MM.1S (cell line): ENCODE data around the gene ASTN1.

Experiments used
- DNase-seq: peaks from one replicate; pipeline ENCODE4 v3.0.0-alpha.2; 2015
- H2AFZ ChIP-seq: fragments of 300-600 bp; sonication (generic); 2 replicates; pipeline ENCODE4 v1.6.0; 2016; ENCODE audit warnings: antibody characterized with exemption, low read length
- H3F3A ChIP-seq: fragments of 300-600 bp; sonication (generic); 2 replicates; pipeline ENCODE4 v1.6.1; 2016; ENCODE audit warnings: mild to moderate bottlenecking, antibody characterized with exemption, low read length, moderate library complexity, mixed read lengths; ENCODE audit not compliant: insufficient read depth
- H3K27ac ChIP-seq: fragments of 300-600 bp; sonication (generic); 2 replicates; pipeline ENCODE4 v1.5.1; 2016; ENCODE audit warnings: mild to moderate bottlenecking, low read length
- H3K27me3 ChIP-seq: fragments of 300-600 bp; sonication (generic); replicated peaks from 2 replicates; pipeline ENCODE4 v1.6.0; 2016; ENCODE audit warnings: low read length; ENCODE audit not compliant: insufficient read depth
- H3K36me3 ChIP-seq: fragments of 300-600 bp; sonication (generic); replicated peaks from 2 replicates; pipeline ENCODE4 v1.6.1; 2016; ENCODE audit warnings: mild to moderate bottlenecking, low read length, mixed read lengths; ENCODE audit not compliant: insufficient read depth
- H3K4me1 ChIP-seq: fragments of 300-600 bp; sonication (generic); 2 replicates; pipeline ENCODE4 v1.6.1; 2016; ENCODE audit warnings: low read length, mixed read lengths
- H3K4me2 ChIP-seq: fragments of 300-600 bp; sonication (generic); 2 replicates; pipeline ENCODE4 v1.6.0; 2016; ENCODE audit warnings: low read depth, low read length
- H3K4me3 ChIP-seq: fragments of 300-600 bp; sonication (generic); 2 replicates; pipeline ENCODE4 v1.5.1; 2016; ENCODE audit warnings: low read length, mixed read lengths
- H3K79me2 ChIP-seq: fragments of 300-600 bp; sonication (generic); 2 replicates; pipeline ENCODE4 v1.6.1; 2016; ENCODE audit warnings: mixed run types, low read length, mixed read lengths
- H3K9ac ChIP-seq: fragments of 300-600 bp; sonication (generic); 2 replicates; pipeline ENCODE4 v1.6.1; 2016; ENCODE audit warnings: low read length, mixed read lengths
- H3K9me2 ChIP-seq: fragments of 300-600 bp; sonication (generic); replicated peaks from 2 replicates; pipeline ENCODE4 v1.6.1; 2016; ENCODE audit warnings: mild to moderate bottlenecking, low read length, mixed read lengths; ENCODE audit not compliant: insufficient read depth
- H3K9me3 ChIP-seq: fragments of 300-600 bp; sonication (generic); replicated peaks from 2 replicates; pipeline ENCODE4 v1.6.1; 2016; ENCODE audit warnings: mild to moderate bottlenecking, low read length, mixed read lengths; ENCODE audit not compliant: insufficient read depth
- H4K20me1 ChIP-seq: fragments of 300-600 bp; sonication (generic); 2 replicates; pipeline ENCODE4 v1.6.1; 2016; ENCODE audit warnings: mild to moderate bottlenecking, low read length, moderate library complexity, mixed read lengths; ENCODE audit not compliant: insufficient read depth
- CTCF ChIP-seq: fragments of 300-600 bp; sonication (generic); IDR thresholded peaks from 2 replicates; pipeline ENCODE4 v1.5.1; 2016; ENCODE audit warnings: antibody characterized with exemption, low read length, mixed read lengths
- EZH2 ChIP-seq: fragments of 300-600 bp; sonication (generic); optimal IDR thresholded peaks from 2 replicates; pipeline ENCODE3; 2017; ENCODE audit warnings: low read depth, mild to moderate bottlenecking, antibody characterized with exemption, low read length, mixed read lengths
- EZH2phosphoT487 ChIP-seq: fragments of 300-600 bp; sonication (generic); IDR thresholded peaks from 2 replicates; pipeline ENCODE4 v1.6.1; 2018; ENCODE audit warnings: antibody characterized with exemption, low read length

ASTN1 gene

DNA sequence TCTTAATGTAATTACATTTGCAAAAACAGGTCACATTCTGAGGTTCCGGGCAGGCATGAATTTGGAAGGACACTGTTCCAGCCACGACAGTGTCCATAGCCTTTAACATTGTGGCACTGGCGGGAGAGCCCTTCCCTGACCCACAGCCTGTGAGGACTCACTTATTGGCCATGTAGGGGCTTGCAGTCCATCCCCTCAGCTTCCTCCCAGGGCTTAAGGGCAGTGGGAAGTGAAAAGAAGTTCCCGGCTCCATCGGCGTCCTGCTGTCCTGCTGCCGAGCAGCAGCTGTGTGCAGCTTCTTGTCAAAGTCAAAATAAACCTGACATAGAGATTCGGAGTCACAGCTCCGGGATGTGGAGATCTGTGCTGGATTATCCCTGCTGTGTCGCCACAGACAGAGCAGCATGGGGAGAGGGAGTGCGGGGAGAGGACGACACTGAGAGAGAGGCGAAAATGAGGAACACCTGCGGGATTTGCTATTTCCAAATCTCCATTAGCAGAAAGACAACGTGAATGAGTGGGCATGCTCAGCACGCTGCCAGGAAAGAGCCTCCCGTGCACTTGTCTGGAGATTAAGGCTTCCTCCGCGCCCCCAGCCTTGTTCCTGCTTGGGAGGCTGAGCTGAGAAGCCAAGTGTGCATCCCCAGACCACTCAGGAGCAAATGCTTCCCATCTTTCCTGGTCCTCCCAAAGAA is 260.3 kb downstream of the ASTN1 start:
- Histone ChIP-seq H3K4me2 (no peak overlapping the region), H3K9me2 (no peaks in the 10 kb centered on the region), H3K9ac (no peak overlapping the region), H2AFZ (no peak overlapping the region), H4K20me1 (no peaks in the 10 kb centered on the region), H3K9me3 (no peaks in the 10 kb centered on the region), H3K27ac (no peak overlapping the region), H3K79me2 (no peaks in the 10 kb centered on the region), H3K36me3 (no peaks in the 10 kb centered on the region), H3K4me1 (no peaks in the 10 kb centered on the region), H3K27me3 (no peaks in the 10 kb centered on the region), H3K4me3 (no peak overlapping the region), H3F3A (no peaks in the 10 kb centered on the region)
- no peak for TF ChIP-seq CTCF
- TF ChIP-seq EZH2phosphoT487: no peak
- TF ChIP-seq EZH2: no peak
- DNase-seq: no peak

- H3K9ac ChIP-seq: no peak overlapping the region
- no peak overlapping the region for H3K4me3 ChIP-seq
- H3K27me3 ChIP-seq: no peaks in the 10 kb centered on the region
- H3K9me3 ChIP-seq: no peaks in the 10 kb centered on the region
- no peak overlapping the region for H2AFZ ChIP-seq
- H3K9me2 ChIP-seq: no peaks in the 10 kb centered on the region
- no peaks in the 10 kb centered on the region for H3K79me2 ChIP-seq
- no peaks in the 10 kb centered on the region for H3K4me1 ChIP-seq
- no peaks in the 10 kb centered on the region for H3F3A ChIP-seq
- DNase-seq: no peak
- no peak overlapping the region for H3K27ac ChIP-seq
- TF ChIP-seq EZH2phosphoT487 (no peak), EZH2 (no peak), CTCF (no peak)
- no peaks in the 10 kb centered on the region for H3K36me3 ChIP-seq
- no peaks in the 10 kb centered on the region for H4K20me1 ChIP-seq
- H3K4me2 ChIP-seq: no peak overlapping the region
These were observed 261.0 kb downstream of the ASTN1 start for GRCh38 chr1:176903474-176903873.

GRCh38 chr1:176899321-176899720 is 265.2 kb downstream of the ASTN1 start:
- H3K36me3 ChIP-seq: no peaks in the 10 kb centered on the region
- H3K27me3 ChIP-seq: no peaks in the 10 kb centered on the region
- H3K4me2 ChIP-seq: no peak overlapping the region
- H3K9me2 ChIP-seq: no peaks in the 10 kb centered on the region
- H3K4me3 ChIP-seq: no peak overlapping the region
- no peaks in the 10 kb centered on the region for H3K9me3 ChIP-seq
- DNase-seq: no peak
- H3K27ac ChIP-seq: no peak overlapping the region
- H4K20me1 ChIP-seq: no peaks in the 10 kb centered on the region
- 0 out of 2 replicates have a peak, but pooled peaks cover 5% of the 10 kb centered on the region for H3K4me1 ChIP-seq
- H3K79me2 ChIP-seq: no peaks in the 10 kb centered on the region
- no peak overlapping the region for H3K9ac ChIP-seq
- no peak overlapping the region for H2AFZ ChIP-seq
- TF ChIP-seq CTCF (no peak), EZH2phosphoT487 (no peak), EZH2 (no peak)
- H3F3A ChIP-seq: no peaks in the 10 kb centered on the region
